Daoy (cell line): ENCODE results near the gene SASH1. TPM values are rescaled to one million over a fixed set of nuclear protein-coding genes. Genes with fewer than 3 reads are reported as not detected.
"Not testable (repeated sequence)": the region's sequence is repeated elsewhere in the genome, so short reads cannot be mapped to it uniquely, and the experiment has no call there.

Experiments used
- DNase-seq: peaks from one replicate; pipeline ENCODE4 v3.0.0-alpha.2; 2015; ENCODE audit warnings: low read depth
- total RNA-seq: library from RNA; depleted of rRNA; stranded (reverse); fragments of >200 nt; shearing (Covaris generic); gene quantifications from 2 replicates; pipeline ENCODE4 v1.2.3, GENCODE V29; 2014

The SASH1 gene
- total RNA-seq, 1 experiment from 2014 or later: 12.4 TPM

GRCh38 chr6:148583631-148584030, 241.0 kb downstream of the SASH1 start:
- DNase-seq: no peak

- not testable (repeated sequence) for DNase-seq
Measured at GRCh38 chr6:148585641-148586040, 243.0 kb downstream of the SASH1 start.

- peak; percentile 34 for DNase-seq
Measured at GRCh38 chr6:148590883-148591282, 248.2 kb downstream of the SASH1 start.

GRCh38 chr6:148591656-148592055, 249.0 kb downstream of the SASH1 start:
- DNase-seq: no peak

- DNase-seq: peak; percentile 23
Measured at GRCh38 chr6:148593130-148593812, 250.6 kb downstream of the SASH1 start.

DNA sequence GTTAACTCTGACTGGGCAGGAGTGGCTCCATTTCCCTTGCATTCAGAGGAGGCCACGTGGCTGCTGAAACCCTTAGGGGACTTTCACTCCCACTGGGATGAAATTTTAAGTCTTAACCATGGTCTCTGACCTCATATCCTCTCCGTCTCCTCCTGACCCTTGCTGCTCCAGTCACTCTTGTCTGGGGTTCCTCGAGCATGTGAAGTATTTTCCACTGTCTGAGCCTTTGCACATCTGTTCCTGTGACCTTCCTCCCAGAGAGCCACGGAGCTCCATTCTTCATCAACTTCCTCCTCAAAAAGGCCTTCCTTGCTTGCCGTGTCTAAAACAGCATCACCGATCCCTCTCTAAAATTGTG, 251.2 kb downstream of the SASH1 start:
- DNase-seq: no peak

DNA sequence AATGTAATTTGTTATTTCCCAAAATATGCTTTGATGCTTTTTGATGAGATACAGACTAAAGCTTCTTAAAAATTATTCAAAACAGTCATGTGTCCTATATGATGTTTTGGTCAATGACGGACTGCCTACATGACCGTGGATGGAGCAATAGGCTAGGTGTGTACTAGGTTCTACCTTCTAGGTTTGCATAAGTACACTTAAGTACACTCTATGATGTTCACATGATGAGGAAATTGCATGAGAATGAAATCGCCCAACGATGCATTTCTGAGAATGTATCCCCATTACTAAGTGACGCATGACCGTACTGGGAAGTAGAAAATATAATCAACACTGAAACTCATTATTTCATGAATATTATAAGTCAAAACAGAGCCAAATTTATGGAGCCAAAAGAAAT, 252.9 kb downstream of the SASH1 start:
- DNase-seq: no peak

DNA sequence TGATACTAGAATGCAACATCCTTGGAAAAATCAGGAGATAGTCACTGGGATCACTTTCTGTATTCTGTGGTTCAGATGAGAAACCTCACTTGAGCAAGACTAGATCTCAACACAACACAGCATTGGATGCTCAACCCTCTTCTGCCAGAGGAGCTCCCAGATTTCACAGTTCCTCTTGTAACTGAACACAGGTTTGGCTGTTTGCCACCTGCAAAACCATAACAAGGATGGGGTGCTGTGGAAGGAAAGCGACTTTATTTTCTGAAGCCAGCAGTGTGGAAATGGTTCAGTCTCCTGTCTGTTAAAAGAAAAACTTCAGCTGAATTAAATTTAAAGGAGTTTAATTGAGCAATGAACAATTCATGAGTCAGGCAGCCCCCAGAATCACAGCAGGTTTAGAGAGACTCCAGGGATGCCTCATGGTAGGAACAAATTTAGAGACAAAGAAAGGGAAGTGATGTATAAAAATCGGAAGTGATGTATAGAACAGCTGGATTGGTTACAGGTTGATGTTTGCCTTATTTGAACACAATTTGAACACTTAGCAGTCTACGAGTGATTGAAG, 254.3 kb downstream of the SASH1 start:
- no peak for DNase-seq

- no peak for DNase-seq
Measured at GRCh38 chr6:148598724-148599123, 256.1 kb downstream of the SASH1 start.

DNA sequence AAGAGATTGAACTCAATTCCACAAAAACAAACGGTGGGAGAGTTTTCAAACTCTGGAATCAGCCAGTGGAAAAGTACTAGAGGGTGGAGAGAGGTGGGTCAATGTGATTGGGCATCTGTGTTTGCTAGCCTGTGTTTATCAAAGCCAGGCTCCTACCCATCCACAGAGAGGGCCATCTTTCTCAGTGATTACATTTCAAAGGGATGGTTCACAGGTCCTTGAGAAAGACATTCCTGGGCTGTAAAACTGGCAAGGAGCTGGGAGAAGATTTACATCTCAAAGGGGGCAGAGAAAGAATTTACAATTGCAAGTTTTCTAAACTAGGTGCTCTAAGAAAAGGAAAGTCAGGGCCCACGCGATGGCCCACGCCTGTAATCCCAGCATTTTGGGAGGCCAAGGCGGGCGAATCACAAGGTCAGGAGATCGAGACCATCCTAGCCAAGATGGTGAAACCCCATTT, 257.4 kb downstream of the SASH1 start:
- no peak for DNase-seq
